ENCODE measurements around the gene EIF1B. TPM values are rescaled to one million over a fixed set of nuclear protein-coding genes. Genes with fewer than 3 reads are reported as not detected.
"Not testable (repeated sequence)": the region's sequence is repeated elsewhere in the genome, so short reads cannot be mapped to it uniquely, and the experiment has no call there.

Gene EIF1B
- 10 to 100 TPM; 39.6 to 49.2 TPM for total RNA-seq
- long read RNA-seq, transcript EIF1B-201 (4 exons, 1,010 nt) = major isoform, 14 of 15 reads
- long read RNA-seq, partial matches to known transcripts = 1 of 15 reads
- long read RNA-seq, other reads (novel, unspliced or antisense) = 0 of 15 reads

GRCh38 chr3:40309418-40309924 lies at the start of gene EIF1B:
Gene EIF1B, plus strand, starts transcription at chr3:40309707. Its CDS starts 235 bp downstream, at chr3:40309942.
- intact Hi-C loops (cut with DNase I, micrococcal nuclease) = no loop called here
- ATAC-seq (peak; percentile 93), DNase-seq (peak; percentile 98 to 99)

GRCh38 chr3:40262331-40262730 lies 47.2 kb upstream of the EIF1B start:
- intact Hi-C loops (cut with DNase I, micrococcal nuclease) = no loop called here
- DNase-seq (no peak), ATAC-seq (no peak)

GRCh38 chr3:40264451-40264850 lies 45.1 kb upstream of the EIF1B start:
- no peak for DNase-seq
- ATAC-seq = no peak
- intact Hi-C loops (cut with DNase I, micrococcal nuclease) = no loop called here

- no peak for DNase-seq
- no peak for ATAC-seq
- intact Hi-C loops (cut with DNase I, micrococcal nuclease) = no loop called here
Measured at GRCh38 chr3:40265181-40265580, 44.3 kb upstream of the EIF1B start.

- intact Hi-C loops (cut with DNase I, micrococcal nuclease) = no loop called here
- peak; percentile 94 for ATAC-seq
Measured at GRCh38 chr3:40267937-40268724, 41.4 kb upstream of the EIF1B start.

GRCh38 chr3:40268802-40269524 lies 40.5 kb upstream of the EIF1B start:
- DNase-seq (no peak), ATAC-seq (no peak)
- intact Hi-C loops (cut with DNase I, micrococcal nuclease) = no loop called here

More at GRCh38 chr3:40267937-40268724, 41.4 kb upstream of the EIF1B start:
- DNase-seq = peak in 1 of 2 donors; percentile 11

GRCh38 chr3:40278791-40279190 lies 30.7 kb upstream of the EIF1B start:
- ATAC-seq (no peak), DNase-seq (no peak)
- intact Hi-C loops (cut with DNase I, micrococcal nuclease) = no loop called here

- ATAC-seq = no peak
- DNase-seq = no peak
- intact Hi-C loops (cut with DNase I, micrococcal nuclease) = no loop called here
Measured at GRCh38 chr3:40281995-40282394, 27.5 kb upstream of the EIF1B start.

- DNase-seq; ATAC-seq; intact Hi-C loops (cut with DNase I, micrococcal nuclease): not testable (repeated sequence)
Measured at GRCh38 chr3:40283057-40283456, 26.4 kb upstream of the EIF1B start.

- intact Hi-C loops (cut with DNase I, micrococcal nuclease) = no loop called here
- DNase-seq = no peak
- ATAC-seq = no peak
Measured at GRCh38 chr3:40287248-40287647, 22.3 kb upstream of the EIF1B start.

GRCh38 chr3:40290396-40290795 lies 19.1 kb upstream of the EIF1B start:
- intact Hi-C loops (cut with DNase I, micrococcal nuclease) = no loop called here
- DNase-seq (no peak), ATAC-seq (no peak)

GRCh38 chr3:40291471-40291870 lies 18.0 kb upstream of the EIF1B start:
- intact Hi-C loops (cut with DNase I, micrococcal nuclease) = no loop called here
- ATAC-seq (no peak), DNase-seq (no peak)

- ATAC-seq (no peak), DNase-seq (no peak)
- intact Hi-C loops (cut with DNase I, micrococcal nuclease) = no loop called here
Measured at GRCh38 chr3:40292637-40293349, 16.7 kb upstream of the EIF1B start.

- intact Hi-C loops (cut with DNase I, micrococcal nuclease) = no loop called here
- no peak for DNase-seq
- no peak for ATAC-seq
Measured at GRCh38 chr3:40294434-40294833, 15.1 kb upstream of the EIF1B start.

- no peak for DNase-seq
- intact Hi-C loops (cut with DNase I, micrococcal nuclease) = no loop called here
- no peak for ATAC-seq
Measured at GRCh38 chr3:40298075-40298474, 11.4 kb upstream of the EIF1B start.

- ATAC-seq = no peak
- no peak for DNase-seq
- intact Hi-C loops (cut with DNase I, micrococcal nuclease) = no loop called here
Measured at GRCh38 chr3:40299130-40299720, 10.3 kb upstream of the EIF1B start.

- intact Hi-C loops (cut with DNase I, micrococcal nuclease) = no loop called here
- no peak for ATAC-seq
- DNase-seq = no peak
Measured at GRCh38 chr3:40299721-40300335, 9.7 kb upstream of the EIF1B start.

GRCh38 chr3:40302784-40303183 lies 6.7 kb upstream of the EIF1B start:
- no peak for ATAC-seq
- intact Hi-C loops (cut with DNase I, micrococcal nuclease) = no loop called here
- no peak for DNase-seq
